Activated CD8-positive, alpha-beta memory T cell treated with anti-CD3 and anti-CD28 coated beads for 36 hours (primary cell): ENCODE measurements around the gene LDLRAP1. TPM values are rescaled to one million over a fixed set of nuclear protein-coding genes. Genes with fewer than 3 reads are reported as not detected.
"Not testable (repeated sequence)": the region's sequence is repeated elsewhere in the genome, so short reads cannot be mapped to it uniquely, and the experiment has no call there.

Source experiments
- CTCF ChIA-PET: fragments of 350-600 bp; sonication (Branson Sonifier 250); formaldehyde crosslinking; loops from one replicate; lab custom pipeline; 2021; ENCODE audit warnings: antibody characterized with exemption; lab: Charles Lee
- POLR2A ChIA-PET: fragments of 350-600 bp; sonication (Branson Sonifier 250); formaldehyde crosslinking; loops from one replicate; lab custom pipeline; 2021; ENCODE audit warnings: antibody characterized with exemption; lab: Charles Lee
- total RNA-seq, 2 experiments: library from RNA; stranded (reverse); gene quantifications; one replicate each; pipeline ENCODE4 v1.2.3, GENCODE V29; 2021

The LDLRAP1 gene, protein sequence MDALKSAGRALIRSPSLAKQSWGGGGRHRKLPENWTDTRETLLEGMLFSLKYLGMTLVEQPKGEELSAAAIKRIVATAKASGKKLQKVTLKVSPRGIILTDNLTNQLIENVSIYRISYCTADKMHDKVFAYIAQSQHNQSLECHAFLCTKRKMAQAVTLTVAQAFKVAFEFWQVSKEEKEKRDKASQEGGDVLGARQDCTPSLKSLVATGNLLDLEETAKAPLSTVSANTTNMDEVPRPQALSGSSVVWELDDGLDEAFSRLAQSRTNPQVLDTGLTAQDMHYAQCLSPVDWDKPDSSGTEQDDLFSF
- total RNA-seq, result 1 to 10 TPM; 5.5 to 5.7 TPM

DNA sequence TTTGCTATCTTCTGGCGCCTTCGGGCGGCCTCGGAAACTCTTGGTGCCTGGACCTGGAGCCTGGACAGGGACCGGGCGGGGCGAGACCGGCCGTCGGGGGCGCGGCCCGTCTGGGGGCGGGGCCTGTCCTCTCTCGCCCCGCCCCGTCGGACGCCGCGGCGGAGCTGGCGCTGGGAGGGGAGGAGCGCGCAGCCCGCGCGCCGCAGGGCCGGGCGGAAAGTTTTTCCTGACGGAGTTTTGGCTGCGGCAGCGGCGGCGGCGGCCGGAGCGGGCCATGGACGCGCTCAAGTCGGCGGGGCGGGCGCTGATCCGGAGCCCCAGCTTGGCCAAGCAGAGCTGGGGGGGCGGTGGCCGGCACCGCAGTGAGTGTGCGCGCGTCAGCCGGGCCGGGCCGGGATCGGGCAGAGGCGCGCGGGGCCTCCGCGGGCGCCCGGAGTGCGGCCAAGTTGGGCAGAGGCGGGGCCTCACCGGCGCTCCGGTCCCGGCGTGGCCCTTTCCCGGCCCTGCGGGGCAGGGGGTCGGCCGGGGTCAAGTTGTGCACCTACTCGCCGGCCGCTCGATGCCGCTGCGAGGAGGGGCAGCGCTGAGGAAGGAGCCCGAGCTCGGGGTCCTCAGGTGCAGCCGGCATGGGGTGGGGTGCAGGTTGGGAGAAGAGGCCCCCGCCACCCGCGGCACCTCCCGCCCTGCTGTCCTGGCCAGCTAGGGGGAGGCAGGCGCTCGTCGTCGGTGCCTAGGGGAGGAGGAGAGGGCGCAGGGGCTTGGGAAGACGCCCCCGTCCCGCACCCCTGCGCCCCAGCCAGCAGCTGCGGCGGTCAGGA, at the start of gene LDLRAP1:
LDLRAP1 (plus strand) TSS at position 182 of the 818 bp plus-strand sequence; CDS start at position 275, 93 bp downstream.
- POLR2A ChIA-PET, result no interaction called here
- CTCF ChIA-PET, result interaction anchor here (1.2 to 1.4 kb wide), 3 partner anchors 12 to 29 kb away, joined by 3 read pairs; no protein-coding TSS in a partner anchor

DNA sequence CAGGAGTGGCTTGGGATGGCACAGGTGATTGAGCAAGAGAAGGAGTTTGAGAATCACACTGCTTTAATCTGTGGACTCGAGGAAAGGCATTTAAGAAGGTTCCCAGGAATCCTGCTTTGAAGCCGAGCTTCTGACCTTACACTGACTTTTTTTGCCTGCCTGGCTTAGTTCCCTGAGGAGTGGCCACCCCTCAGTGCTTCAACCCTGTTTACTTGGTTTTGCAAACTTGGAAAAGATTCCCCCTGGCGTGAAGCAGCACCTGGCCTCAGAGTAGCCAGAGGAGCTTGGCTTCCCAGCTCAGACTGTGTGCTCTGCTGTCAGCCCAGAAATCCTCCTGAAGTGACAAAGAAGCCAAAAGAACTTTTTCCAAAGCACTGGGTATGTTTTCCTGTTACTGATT, 48.5 kb upstream of the LDLRAP1 start:
- CTCF ChIA-PET, result no interaction called here
- POLR2A ChIA-PET, result no interaction called here

DNA sequence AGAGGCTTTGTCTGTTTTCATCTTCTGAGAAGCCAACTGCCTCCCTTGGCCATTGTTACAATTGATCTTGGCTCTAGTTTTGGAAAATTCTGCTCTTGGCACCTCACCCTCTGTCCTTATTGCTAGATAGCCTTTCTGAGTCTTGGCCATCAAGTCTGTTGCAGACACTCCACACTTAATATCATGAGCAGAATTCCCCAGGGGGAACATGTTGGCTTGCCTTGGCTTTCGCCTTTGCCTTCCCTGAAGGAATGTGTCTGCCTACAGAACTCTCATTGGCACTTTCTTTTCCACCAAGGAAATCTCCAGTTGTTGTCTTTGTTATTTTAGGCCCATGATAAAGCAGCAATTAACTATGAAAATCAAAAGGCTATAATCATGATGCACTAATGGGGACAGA, 42.7 kb upstream of the LDLRAP1 start:
- ChIA-PET CTCF (interaction anchor here (1.4 kb wide), 1 partner anchor 13 kb away, joined by 5 read pairs; no protein-coding TSS in a partner anchor), POLR2A (no interaction called here)

GRCh38 chr1:25501235-25502058, 42.0 kb upstream of the LDLRAP1 start:
- CTCF ChIA-PET, result interaction anchor here (0.7 to 1.4 kb wide), 2 partner anchors 14 to 20 kb away, joined by 3 to 5 read pairs; no protein-coding TSS in a partner anchor
- POLR2A ChIA-PET, result no interaction called here

DNA sequence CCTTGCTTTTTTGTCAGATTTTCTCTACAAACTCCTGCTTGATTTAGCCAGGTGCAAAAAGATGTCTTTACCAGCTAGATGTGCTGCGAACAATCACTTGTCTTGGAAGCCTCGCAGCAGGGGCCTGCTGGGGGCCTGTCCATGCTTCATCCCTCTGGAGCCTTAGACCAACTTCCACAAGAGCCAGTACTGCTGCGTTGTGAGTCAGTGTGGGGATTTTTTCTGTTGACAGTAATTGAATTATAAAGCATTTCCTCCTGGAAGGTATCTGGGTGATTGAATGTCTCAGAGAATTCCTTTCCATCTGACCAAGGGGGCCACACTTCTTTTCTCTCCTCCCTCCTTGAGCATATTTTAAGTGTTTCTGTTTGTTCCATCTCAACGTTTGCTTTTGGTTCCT, 40.4 kb upstream of the LDLRAP1 start:
- CTCF ChIA-PET, result interaction anchor here (0.9 to 2.1 kb wide), 3 partner anchors 10 to 66 kb away, joined by 3 to 6 read pairs (median 6); no protein-coding TSS in a partner anchor
- POLR2A ChIA-PET, result no interaction called here

- ChIA-PET POLR2A (no interaction called here), CTCF (interaction anchor here (0.5 to 2.4 kb wide), 10 partner anchors 9 to 403 kb away, joined by 3 to 7 read pairs (median 3); partner anchors contain the start of gene STMN1)
These were observed 39.6 kb upstream of the LDLRAP1 start for GRCh38 chr1:25503551-25504426.

DNA sequence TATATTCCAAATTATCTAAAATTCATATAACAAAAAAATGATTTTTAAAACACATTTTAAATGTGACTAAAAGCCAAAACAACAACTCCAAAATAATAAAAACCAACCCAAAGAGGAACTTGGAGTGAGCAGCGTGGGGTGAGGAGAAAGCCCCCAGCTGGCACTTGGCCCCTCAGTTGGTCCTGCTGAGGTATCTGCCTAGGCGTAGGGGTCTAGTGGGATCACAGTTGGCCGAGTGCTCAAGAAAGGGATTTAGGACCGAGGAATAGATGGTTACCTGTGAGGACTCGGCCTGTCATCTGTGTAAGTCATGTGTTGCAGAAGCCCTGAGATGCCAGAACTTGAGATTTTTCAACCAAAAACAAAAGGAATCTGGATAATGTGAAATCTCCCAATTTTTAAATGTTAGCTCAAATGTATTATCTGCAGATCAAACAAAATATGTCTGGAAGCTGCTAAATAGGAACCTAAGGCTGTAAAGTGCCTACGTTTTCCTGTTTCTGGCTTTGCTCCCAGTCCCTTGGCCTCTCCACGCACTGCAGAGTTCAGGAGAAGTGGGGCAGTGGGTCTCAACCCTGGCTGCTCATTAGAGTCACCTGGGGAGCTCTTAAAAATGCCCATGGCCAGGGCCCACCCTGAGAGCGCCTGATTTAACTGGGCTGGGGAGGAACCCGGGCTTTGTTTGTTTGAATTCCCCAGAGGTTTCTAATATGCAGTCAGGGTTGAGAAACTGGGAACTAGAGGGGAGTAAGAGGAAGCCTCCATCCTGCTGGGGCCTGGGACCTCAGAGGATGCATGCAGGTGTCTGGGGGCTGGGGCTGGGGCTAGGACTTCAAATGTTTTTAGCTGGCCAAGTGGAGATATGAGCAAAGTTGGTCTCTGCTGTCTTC, 38.5 kb upstream of the LDLRAP1 start:
- ChIA-PET POLR2A (no interaction called here), CTCF (interaction anchor here (0.6 to 2.4 kb wide), 7 partner anchors 8 to 401 kb away, joined by 3 to 7 read pairs (median 3); partner anchors contain the start of gene STMN1)

GRCh38 chr1:25505656-25506385, 37.6 kb upstream of the LDLRAP1 start:
- CTCF ChIA-PET, result interaction anchor here (1.5 to 2.4 kb wide), 2 partner anchors 15 to 67 kb away, joined by 3 to 7 read pairs; no protein-coding TSS in a partner anchor
- POLR2A ChIA-PET, result no interaction called here

DNA sequence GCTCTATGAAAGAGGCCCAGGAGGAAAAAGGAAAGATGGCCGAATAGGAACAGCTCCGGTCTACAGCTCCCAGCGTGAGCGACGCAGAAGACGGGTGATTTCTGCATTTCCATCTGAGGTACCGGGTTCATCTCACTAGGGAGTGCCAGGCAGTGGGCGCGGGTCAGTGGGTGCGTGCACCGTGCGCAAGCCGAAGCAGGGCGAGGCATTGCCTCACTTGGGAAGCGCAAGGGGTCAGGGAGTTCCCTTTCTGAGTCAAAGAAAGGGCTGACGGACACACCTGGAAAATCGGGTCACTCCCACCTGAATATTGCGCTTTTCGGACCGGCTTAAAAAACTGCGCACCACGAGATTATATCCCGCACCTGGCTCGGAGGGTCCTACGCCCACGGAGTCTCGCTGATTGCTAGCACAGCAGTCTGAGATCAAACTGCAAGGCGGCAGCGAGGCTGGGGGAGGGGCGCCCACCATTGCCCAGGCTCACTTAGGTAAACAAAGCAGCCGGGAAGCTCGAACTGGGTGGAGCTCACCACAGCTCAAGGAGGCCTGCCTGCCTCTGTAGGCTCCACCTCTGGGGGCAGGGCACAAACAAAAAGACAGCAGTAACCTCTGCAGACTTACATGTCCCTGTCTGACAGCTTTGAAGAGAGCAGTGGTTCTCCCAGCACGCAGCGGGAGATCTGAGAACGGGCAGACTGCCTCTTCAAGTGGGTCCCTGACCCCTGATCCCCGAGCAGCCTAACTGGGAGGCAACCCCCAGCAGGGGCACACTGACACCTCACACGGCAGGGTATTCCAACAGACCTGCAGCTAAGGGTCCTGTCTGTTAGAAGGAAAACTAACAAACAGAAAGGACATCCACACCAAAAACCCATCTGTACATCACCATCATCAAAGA, 36.6 kb upstream of the LDLRAP1 start:
- CTCF ChIA-PET, result not testable (repeated sequence)
- POLR2A ChIA-PET, result interaction anchor here (1.1 kb wide), 1 partner anchor 75 kb away, joined by 3 read pairs; no protein-coding TSS in a partner anchor

DNA sequence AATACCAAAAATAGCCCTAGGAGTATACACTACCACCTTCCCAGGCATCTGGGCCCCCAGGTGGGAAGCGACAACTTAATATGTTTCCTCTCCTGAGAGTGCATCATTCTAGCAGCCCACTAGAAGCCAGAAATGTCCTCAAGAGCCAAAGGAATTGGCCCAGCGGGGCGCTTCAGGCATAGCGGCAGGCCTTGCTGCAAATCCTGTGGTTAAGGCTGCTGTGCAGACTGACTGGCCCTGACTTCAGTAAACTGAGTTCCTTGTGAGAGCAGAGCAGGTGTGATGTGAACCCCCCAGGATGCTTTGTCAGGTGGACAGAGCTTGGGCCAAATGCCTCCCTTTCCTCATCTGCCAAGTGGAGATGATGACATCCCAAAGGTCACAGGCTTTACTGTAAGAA, 29.7 kb upstream of the LDLRAP1 start:
- POLR2A ChIA-PET, result no interaction called here
- CTCF ChIA-PET, result interaction anchor here (1.2 to 1.8 kb wide), 3 partner anchors 9 to 12 kb away, joined by 3 to 6 read pairs (median 4); no protein-coding TSS in a partner anchor

- ChIA-PET POLR2A (no interaction called here), CTCF (no interaction called here)
These were observed 28.4 kb upstream of the LDLRAP1 start for GRCh38 chr1:25515033-25515432.

DNA sequence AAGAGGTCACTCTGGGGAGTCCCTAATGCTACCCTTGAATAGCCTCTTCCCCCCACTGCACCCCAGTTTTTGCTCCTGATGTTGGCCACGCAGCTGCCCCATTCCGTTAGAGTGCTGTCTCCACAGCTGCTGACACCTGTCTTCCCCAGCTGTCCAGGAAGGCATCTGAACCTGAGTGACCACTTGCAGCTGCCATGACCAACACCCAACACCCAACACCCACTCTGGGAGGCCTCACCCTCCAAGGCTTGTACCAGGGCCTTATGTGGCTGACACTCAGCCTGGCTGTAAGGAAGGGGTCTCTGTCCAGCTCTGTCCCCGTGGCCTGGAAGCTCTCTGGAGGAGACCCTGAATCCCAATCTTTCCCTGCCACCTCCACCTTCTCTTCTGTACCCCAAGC, 26.7 kb upstream of the LDLRAP1 start:
- ChIA-PET CTCF (interaction anchor here (1.7 kb wide), 1 partner anchor 13 kb away, joined by 6 read pairs; no protein-coding TSS in a partner anchor), POLR2A (no interaction called here)

DNA sequence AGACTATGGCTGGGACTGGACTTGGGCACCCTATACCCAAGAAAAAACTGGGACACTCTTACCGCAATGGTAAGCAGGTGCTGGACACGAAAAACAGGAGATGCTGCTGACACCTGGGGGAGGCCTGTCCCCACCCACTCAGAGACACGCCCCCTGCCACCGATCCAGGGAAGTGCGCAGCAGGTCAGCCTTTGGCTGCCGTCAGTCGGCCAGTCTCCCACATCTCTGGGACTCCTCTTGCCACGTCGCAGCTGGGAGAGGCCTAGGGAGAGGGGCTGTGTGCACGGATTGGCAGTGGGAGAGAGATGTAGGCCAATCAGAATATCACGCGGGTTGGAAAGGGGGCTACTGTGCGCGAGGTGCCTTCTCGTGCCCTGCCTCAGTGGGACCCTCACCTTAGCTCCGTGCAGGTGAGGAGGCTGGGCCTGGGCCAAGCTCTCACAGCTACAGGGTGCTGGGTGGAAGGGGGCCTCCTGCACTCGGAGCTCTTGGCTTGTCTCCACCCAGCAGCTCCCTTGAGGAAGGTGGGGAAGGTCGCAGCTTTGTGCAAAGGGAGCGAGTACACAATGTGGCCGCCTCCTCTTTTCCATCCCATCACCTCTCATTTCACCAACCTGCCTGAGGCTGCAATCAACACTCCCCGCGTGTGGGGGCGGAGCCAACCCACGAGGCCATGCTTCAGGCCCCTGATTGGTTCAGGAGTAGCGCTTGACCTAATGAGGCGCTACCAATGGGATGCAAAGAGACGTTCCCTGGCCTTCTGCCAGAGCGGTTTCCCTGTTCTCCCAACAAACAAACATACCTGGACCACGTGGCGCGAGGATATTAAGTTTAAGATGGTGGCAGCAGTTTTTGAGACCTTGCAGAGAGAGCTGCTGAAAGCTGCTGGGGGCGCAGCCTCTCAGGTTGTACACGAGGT, 25.7 kb upstream of the LDLRAP1 start:
- ChIA-PET CTCF (no interaction called here), POLR2A (no interaction called here)

GRCh38 chr1:25519624-25520023, 23.8 kb upstream of the LDLRAP1 start:
- POLR2A ChIA-PET, result no interaction called here
- CTCF ChIA-PET, result interaction anchor here (0.6 to 2.6 kb wide), 13 partner anchors 13 to 640 kb away, joined by 3 to 8 read pairs (median 5); no protein-coding TSS in a partner anchor
